GM21528 (cell line): ENCODE results near the gene RNF17.

ENCODE experiments used
- ATAC-seq: cut with Tn5 transposase; IDR thresholded peaks from one replicate; pipeline ENCODE4 v1.9.1; 2021; ENCODE audit warnings: mild to moderate bottlenecking, moderate library complexity; ENCODE audit not compliant: unreplicated experiment, low FRiP score

Gene RNF17

DNA sequence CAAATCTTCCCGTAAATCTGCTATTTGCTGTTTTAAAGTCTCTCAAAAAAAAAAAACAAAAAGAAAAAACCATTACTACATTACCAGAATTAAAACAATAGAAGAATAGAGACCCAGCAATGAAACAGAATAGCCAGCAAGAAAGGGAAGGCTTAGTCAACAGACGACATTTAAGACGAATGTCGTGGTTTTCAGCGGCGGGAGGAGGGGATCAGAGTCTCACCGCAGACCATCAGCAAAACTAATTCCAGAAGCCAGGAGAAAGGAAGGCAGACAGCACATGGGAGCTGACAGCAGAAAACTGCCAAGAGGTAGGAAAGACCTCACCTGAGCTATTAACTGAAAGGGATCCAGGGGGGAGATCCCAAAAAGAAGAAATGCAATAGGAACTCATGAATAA is 128.9 kb downstream of the RNF17 start:
- ATAC-seq: no peak

DNA sequence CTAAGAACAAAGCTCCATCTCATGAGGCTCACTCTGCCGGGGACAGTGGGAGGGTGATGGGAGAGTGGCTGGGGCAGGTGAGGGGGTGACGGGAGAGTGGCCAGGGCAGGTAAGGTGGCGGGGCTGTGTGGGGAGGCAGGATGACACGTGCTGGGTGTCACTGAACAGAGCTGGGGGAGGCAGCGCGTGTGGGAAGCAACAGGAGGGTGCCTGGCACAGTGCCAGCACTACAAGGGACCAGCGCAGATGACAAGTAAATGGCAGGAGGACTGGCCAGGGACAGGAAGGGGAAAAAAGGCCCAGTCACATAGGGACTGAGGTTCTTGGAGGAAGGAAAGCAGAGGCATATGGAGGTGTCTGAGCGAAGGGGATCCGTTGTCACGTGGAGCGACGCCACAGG is 129.9 kb downstream of the RNF17 start:
- no peak for ATAC-seq

DNA sequence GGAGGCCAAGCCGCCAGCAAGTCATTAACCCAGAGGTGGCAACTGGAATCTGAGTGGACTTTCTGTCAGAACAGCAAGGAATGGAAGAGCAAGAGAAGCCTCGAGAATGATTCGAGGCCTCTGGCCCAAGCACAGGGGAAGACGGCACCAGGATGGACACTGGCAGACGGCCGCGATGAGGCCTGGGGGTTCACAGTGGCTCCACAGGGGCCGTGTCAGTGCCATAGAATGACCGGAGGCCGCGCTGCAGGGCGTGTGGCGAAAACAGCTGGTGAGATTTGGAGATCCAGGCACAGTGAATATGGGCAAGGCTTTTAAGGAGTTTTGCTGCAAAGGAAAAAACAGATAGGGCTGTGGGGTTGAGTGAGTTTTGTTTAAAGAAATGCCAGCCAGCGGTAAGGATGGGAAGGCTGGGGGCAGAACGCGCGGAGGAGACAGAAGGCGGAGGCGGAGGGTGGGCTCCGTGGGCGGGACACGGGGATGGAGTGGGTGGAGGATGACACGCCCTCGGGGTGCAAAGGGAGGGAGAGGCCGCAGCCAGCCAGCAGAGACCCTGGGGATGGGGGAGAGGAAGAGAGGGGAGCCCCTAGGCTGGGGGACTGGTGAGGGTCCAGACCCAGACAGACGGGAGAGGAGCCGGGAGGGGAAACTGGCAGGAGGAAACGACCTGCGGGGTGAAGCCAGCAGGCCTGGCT is 130.5 kb downstream of the RNF17 start:
- no peak for ATAC-seq

DNA sequence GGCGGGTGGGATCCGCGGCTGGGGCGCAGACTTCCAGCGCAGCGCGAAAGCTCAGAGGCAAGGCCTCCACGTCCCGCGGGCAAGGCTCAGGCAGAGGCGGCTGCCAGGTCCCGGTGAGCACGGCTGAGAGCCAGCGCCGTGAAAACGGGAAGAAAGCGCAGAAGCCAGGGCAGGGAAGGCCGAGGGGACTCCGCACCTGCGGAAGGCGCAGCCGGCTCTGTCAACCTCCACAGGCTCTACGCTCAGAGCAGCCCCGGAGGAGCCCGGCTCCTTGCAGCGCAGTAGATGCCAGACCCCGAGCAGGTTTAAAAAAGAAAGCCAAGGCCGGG is 131.0 kb downstream of the RNF17 start:
- ATAC-seq: no peak

DNA sequence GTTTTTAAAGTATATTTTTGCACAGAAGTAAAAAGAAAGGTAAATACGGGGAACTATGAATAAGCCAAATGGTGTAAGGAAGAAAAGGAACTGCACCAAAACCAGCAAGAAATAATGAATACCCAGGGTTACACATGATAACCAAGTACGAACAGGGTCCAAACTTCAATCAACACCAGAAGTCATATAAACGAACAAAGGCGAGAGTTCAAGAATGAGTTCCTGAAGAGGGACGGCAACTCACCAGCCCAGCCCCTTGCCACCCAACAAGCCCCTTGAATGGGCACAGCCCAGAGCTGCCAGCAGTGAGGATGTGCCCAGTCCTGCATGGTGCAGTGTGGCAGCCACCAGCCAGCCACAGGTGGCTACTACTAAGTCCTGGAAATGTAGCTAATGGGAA is 132.1 kb downstream of the RNF17 start:
- ATAC-seq: no peak

DNA sequence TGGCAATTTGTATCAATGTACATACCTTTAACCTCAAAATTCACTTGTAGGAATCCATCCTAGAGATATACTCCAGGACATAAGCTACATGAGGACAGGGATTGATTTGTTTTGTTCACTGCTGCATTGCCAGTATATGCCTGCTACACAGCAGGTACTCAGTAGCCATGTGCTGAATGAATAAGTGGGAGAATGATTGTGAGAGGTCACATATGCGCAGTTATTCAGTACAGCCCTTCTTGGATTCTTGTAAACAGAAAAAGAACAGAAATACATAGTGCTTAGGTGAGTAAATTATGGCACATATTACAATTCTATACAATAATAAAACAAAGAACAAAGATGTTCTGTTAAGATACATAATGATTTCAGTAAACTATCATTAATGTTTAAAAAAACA is 133.3 kb downstream of the RNF17 start:
- ATAC-seq: no peak

DNA sequence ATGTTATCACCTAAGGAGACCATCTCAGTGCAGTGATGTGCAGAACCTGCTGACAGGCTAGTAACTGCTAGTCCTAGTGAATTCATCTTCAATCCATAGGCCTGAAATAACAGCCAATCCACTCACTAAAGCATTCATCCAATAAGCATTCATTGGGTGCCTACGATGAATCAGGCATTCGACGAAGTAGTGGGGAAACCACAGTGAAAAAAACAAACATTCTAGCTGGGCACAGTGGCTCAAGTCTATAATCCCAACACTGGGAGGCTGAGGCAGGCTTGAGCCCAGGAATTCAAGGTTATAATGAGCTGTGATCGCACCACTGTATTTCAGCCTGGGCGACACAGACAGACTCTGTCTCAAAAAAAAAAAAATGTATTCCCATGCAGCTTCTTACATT is 135.6 kb downstream of the RNF17 start:
- no peak for ATAC-seq

DNA sequence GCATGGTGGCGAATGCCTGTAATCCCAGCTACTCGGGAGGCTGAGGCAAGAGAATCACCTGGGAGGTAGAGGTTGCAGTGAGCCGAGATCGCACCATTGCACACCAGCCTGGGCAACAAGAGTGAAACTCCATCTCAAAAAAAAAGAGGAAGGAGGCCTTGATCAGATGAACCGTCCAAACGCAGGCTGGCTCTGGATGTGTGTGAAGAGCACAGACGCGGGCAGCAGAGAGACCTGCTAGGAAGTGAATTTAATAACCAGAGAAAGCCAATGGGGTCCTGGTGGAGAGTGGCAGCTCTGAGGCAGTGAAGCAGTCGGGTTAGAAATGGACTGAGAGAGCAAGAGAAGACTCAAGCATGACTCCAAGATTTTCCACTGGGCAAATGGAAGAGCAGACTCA is 136.5 kb downstream of the RNF17 start:
- no peak for ATAC-seq

DNA sequence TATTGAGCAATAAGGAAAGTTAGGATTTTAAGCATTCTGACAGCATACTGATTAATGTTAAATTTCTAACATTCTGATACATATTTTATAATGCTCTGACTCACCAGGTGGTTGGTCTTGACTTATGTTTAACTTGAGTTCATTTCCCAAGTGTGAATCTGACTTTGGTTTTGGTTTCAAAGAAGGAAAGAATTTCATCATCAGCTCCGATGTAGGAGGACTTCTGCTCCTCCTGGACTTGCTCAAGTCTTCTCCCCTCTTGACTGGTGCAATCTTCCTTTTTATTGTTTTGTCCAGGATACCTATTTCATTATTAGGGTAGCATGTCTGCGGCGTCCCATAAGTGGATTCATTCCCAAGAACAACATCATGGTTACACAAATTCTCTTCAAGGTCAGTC is 141.3 kb downstream of the RNF17 start:
- no peak for ATAC-seq

DNA sequence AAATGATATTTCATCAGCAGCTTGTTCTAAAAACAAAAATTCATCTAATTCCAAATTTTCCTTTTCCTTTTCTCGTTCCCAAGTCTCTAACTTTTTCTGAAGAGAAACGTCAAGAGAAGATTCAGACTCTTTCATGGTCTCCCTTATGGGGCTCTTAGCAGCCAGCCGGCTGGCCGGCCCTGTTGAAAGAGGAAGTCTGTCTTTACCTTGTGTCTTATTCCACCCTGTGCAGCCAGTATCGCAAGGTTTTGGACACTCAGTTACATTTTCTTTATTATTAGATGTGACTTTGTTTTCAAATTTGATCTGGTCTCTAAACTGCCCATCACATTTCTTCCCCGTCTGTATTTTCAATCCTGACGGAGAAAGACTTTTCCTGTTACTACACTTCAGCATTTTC is 142.3 kb downstream of the RNF17 start:
- no peak for ATAC-seq

DNA sequence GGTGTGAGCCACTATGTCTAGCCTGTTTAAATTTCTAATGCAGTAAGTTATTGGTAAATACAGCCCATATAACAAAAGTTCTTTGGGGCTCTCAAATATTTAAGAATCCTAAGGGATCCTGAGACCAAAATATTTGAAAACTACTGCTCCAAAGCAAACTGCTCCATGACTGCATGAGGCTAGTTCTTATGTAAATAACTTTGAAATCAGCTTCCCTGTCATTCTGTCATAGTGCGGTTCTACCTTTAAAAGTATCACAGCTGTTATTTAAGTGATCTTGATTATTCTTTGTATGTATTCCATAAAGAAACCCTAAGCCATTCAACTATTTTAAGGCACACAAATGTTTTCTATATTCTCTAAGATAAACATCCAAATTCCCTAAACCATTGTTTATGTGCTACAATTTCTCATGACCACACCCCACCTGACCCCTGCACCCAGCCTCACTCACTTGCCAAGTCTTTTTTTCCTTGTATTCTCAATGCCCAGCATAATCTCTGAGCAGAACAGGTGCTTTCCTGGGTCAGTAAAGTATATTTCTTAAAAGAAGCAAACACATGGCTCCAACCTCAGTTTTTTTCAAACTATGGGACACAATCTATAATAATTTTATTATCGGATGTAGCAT is 146.6 kb downstream of the RNF17 start:
- ATAC-seq: no peak

DNA sequence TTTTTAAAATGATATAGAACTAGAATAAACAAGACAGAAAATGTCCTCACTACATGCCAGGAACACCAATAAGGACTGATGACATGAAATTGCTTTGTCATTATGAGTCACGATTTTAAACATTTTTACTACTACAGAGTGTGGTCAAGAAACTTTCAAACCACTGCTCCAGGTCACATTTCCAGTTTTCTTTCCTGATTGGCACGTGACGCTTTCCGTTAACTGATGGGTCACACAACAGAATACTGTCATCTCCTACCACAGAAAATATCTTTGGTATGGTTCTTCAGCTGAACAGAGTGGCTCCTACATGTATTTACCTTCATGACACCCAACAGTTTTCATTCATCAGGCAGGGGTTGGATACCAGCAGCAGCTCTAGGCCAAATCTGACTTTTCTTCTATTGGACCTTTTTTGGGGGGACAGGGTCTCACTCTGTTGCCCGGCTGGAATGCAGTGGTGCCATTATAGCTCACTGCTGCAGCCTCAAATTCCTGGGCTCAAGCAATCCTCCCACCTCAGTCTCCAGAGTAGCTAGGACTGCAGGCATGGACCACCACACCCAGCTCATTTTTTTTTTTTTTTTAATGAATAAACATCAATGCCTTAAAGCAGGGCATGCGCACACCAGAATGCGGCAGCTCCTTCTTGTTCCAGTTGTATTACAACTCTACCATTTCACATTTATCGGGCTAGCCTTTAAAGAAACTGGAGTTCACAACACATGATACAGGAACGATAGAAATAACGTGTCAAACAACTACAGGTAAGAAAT is 147.4 kb downstream of the RNF17 start:
- no peak for ATAC-seq

DNA sequence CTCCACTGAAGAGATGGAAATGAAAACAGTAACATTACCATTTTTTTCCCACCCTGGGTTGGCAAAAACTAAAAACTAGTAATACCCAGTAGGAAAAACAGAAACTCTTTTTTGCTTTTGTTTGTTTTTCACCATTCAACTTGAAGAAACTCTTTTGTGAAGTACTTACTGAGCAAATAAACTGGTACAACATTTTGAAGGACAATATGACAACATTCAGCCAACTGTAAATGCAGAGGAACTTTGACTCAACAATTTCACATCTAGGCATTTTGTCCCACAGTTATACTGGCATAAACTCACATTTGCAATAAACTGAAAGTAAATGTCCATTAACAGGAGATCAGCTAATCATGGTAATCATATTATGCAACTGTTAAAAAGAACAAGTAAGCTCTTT is 152.5 kb downstream of the RNF17 start:
- ATAC-seq: no peak

DNA sequence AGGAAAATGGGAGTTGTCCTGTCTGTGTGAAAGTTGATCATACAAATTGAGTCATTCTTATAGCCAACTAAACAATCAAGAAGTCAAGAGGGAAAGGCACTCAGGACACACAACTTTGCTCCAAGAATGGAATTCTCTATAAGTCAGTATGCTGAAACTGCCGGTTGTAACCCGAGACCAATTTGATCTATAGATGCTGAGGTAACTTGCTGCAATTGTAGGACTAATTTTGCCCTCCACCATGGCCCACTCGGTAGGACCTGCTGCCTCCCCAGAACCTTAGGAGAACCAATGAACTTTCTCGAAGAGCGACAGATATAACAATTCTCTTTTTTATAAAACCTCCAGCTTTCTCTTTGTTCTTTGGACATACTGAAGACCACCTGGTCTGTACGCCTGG is 157.0 kb downstream of the RNF17 start:
- no peak for ATAC-seq

DNA sequence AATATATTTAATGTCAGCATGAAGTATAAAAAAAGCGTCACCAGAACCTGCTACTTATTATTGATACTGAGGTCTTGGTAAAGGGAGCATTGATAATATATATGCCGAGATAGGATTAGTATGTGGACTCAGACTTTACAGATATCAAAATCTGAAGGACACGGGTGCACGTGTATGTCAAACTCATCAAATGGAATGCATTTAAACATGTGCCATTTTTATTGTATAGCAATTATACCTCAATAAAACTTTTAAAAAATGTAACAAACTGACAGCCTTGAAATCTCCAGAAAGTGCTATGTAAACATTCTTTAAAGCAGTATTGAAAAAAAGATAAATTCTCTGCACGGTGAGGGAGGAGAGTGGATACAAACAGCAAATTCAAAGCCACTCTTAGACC is 157.9 kb downstream of the RNF17 start:
- no peak for ATAC-seq

DNA sequence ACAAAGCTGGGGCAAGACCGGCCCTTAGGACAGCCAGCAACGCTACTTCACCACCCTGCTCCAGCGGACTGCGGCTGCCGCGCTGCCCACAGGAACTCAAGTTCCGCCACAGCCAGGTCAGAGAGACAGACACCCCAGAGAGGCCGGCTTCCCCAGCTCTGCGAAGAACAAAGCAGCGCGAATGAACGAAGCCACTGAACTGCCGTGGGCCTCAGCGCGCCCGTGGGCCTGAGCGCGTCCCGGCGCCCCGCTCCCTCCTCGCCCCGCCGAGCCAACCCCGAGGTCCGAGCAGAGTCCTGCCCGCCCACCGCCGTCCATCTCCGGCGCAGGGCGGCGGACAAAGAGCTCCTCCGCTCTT is 158.4 kb downstream of the RNF17 start:
- peak; percentile 35 for ATAC-seq

DNA sequence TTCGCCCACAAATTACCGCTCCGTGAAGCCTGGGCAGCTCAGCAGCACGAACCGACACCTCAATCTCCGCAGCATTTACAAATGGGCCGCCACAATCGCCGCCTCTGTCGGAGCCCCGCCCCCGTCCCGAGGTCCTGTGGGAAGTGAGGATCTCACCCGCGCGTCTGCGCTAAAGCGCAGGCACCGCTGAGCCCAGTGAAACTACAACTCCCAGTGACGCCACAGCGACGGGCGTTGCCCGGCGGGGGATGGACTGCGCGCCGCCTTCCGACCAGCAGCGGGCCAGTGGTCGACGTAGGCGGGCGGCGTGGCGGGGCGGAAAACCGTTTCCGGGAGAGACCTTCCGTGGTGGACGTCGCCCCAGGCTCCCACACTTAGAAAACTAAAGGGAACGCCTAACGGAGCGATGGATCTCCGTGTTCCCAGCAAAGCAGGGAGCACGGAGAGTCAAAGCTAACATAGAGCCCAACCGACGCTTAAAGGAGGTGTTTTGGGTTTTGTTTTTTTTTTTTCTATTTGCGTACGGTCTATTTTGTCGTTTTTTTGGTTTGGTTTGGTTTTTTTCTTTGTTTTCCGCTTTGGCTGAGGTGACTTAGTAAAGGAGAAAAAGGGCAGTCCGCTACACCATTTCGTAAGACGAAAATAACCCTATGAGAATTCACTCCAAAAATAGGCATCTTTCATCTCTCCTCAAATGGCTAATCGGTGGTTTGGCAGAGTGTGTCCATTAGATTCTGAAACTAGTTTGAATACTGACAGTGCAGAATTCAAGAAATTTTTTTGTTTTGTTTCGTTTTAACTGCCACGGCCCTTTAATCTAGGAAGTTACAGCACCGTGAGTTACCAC is 159.0 kb downstream of the RNF17 start:
- peak; percentile 92 for ATAC-seq

DNA sequence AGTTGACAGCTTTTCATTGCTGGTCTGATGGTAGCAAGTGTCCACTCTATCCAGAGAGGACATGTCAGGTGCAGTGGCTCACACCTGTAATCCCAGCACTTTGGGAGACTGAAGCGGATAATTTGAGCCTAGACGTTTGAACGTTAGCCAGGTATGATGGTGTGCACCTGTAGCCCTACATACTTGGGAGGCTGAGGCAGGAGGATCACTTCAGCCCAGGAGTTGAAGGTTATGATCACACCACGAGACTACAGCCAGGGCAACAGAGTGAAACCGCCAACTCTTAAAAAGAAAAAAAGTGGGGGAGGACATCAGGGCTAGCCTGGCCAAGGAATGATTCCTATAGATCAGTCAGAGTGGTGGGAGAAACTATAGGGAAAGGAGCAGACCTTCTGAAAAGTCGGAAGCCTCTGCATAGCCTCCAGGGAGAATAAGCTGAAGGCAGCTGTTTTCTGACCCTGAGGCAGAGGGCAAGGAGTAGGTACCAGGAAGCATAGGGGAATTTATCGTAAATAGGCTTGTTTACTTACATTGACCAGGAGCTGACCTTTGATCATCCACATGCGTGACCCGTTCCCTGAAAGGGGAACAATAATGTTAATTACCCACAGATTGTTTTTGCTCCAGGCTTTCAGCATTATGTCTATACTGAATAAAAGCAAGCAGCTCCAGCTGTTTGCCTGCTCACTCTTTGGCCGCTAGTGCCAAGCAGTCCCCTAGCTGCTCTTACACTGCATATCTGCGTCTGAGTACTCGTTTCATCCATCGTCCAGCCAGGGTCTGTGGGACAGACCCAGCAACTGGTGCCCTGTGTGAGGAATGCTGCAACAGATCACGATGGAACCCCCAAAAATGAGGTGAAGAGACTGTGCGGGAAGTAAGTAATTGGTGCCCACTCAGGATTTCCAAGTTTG is 161.6 kb downstream of the RNF17 start:
- ATAC-seq: no peak

DNA sequence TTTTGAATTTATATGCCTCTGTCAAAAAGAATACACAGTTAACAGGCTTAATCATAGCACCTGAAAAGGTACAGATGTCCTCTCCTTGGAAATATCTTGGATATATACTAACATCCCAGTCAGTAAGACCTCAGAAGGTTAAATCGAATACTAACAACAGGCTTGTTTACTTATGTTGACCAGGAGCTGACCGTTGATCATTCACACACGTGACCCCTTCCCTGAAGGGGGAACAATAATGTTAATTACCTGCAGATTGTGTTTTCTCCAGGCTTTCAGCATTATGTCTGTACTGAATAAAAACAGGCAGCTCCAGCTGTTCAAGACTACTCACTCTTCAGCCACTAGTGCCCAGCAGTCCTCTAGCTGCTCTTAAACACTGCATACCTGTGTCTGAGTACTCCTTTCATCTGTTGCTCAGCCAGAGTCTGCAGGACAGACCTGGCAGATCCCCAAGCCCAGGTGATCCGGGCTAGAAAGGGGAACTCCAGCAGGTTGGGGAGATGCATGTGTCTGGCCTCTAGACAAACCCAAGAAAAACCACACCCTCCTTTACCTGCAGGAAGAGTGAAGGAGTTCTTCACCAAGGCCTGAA is 163.9 kb downstream of the RNF17 start:
- no peak for ATAC-seq

DNA sequence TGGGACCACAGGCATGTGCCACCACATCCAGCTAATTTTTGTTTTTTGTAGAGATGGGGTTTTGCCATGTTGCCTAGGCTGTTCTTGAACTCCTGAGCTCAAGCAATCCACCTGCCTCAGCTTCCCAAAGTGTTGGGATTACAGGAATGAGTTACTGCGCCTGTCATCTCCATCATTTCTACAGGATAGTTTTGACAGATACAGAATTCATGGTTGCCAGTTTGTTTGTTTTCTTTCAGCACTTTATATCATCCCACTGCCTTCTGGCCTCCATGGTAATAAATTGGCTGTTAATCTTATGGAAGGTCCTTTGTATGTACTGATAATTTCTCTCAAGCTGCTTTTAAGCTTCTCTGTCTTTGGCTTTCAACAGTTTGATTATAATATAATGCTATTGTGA is 165.2 kb downstream of the RNF17 start:
- no peak for ATAC-seq
